ENCODE results near the gene WNT9A. TPM values are rescaled to one million over a fixed set of nuclear protein-coding genes. Genes with fewer than 3 reads are reported as not detected.

Gene WNT9A
- total and polyA plus RNA-seq, 7 experiments from 2014 or later, result 0.29 TPM; not detected in 6

DNA sequence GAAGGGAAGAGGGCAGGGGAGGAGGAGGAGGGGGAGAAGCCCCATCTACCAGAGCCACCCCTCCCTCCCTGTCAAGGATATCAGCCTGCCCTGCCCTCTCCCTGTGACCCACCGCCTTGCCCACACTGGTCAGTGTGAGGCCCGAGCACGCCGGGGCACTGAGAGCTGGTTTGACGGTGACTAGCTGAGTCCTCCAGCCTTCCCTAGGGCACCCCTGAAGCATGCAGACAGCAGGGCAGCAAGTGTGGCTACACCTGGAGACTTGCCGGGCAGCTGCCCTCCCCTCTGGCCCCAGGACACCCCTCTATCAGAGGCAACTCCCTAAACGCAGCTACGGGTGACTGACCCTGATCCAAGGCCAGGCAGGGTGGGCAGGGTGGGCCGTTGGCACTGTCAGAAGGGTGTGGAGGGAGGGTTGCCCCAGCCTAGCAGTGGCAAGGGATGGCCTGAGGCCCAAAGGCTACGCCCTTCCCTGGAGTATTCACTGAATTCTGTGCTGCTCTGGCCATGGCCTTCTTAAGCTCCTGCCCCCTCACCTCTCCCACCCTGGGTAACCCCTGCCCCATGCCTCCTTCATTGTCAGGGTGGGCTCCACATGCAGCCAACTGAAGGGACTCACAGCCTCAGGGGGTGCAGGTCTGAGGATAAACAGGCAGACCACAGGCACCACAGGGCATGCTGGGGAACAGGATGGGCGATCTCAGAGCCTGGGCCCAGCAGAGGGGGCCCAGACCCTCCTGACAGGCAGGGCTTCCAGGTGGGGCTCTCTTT, 19.6 kb downstream of the WNT9A start:
- CTCF ChIA-PET, result no interaction called here
- POLR2A ChIA-PET, result interaction anchor here (0.8 kb wide), 1 partner anchor 48 kb away, joined by 3 read pairs; no protein-coding TSS in a partner anchor
- Histone ChIP-seq H3K4me3 (ENCODE audit: low read length) (no peak overlapping the region), H3K36me3 (ENCODE audit: control insufficient read depth in 2 of 3, insufficient read depth in 3 of 3, low read length in 3 of 3) (no peaks in the 10 kb centered on the region), H3K27ac (ENCODE audit: low read depth, low read length) (no peak overlapping the region), H3K4me1 (ENCODE audit: control insufficient read depth in 2 of 2, insufficient read depth in 2 of 2, low read length in 2 of 2) (no peaks in the 10 kb centered on the region), H3K27me3 (ENCODE audit: control insufficient read depth in 2 of 2, insufficient read depth in 2 of 2, low read length in 2 of 2) (no peaks in the 10 kb centered on the region), H3K9me3 (ENCODE audit: control insufficient read depth in 2 of 3, low read length in 3 of 3) (no peaks in the 10 kb centered on the region)
- DNase-seq (no peak), ATAC-seq (no peak)
- H3K27me3 Mint-ChIP-seq, result peaks cover 0 to 6% (median 0%) of the 10 kb centered on the region in 5 donors
- H3K27ac Mint-ChIP-seq, result peak overlapping the region in 2 of 9 donors; percentile 46 to 78
- intact Hi-C loops (cut with micrococcal nuclease), result no loop called here
- peaks cover 0 to 20% (median 15%) of the 10 kb centered on the region in 7 donors for H3K4me1 Mint-ChIP-seq
- H3K4me3 Mint-ChIP-seq, result no peak overlapping the region
- no peaks in the 10 kb centered on the region for H3K36me3 Mint-ChIP-seq
- no peaks in the 10 kb centered on the region for H3K9me3 Mint-ChIP-seq

DNA sequence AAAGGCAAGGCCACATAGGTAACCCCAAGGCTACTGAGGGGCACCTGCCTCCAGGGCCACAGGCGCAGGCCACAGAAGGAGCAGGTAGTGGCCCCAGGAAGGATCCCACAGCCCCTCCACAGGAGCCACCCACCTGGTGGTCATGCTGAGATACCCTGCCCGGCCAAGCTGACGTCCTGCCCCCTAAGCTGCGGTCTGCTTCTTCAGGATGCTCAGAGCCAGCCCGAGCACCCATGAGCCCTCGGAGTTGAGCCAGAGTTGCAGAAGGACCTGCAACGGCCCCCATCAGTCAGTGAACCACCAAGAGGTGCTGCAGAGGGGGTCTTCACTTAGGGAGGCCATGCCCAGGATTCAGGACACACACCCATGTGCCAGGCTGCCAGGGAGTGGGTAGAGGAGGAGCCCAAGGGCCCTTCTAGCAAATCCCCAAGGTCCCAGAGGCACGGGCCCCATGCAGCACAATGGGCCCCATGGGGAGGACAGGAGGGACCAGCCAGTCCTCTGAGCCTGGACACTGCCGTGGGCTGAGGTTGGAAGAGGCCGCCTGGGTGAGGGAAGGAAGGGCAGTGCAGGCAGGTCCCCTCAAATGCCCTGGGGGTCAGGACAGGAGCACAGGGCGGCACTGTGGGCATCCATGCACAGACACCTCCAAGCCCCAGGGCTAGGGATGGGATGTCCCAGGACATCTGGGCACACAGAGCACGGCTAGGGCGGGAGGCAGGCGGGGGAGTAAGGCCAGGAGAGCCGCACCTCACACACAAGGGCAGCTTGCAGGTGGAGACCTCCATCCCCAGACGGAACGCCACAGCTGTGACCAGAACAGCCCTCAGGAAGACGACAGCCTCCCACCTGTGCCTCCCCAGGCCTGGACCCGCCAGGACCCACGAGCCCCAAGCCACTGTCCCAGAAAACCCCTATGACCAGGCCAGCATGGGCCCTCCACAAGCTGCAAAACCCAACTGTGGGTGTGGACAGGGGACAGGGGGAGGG, 20.5 kb downstream of the WNT9A start:
- Mint-ChIP-seq H3K27me3 (no peaks in the 10 kb centered on the region), H3K4me3 (no peak overlapping the region), H3K27ac (no peak overlapping the region), H3K9me3 (no peaks in the 10 kb centered on the region), H3K4me1 (peaks cover 0 to 13% (median 11%) of the 10 kb centered on the region in 7 donors), H3K36me3 (no peaks in the 10 kb centered on the region)
- ChIA-PET CTCF (no interaction called here), POLR2A (interaction anchor here (0.8 kb wide), 1 partner anchor 47 kb away, joined by 3 read pairs; no protein-coding TSS in a partner anchor)
- Histone ChIP-seq H3K9me3 (ENCODE audit: control insufficient read depth in 2 of 3, low read length in 3 of 3) (no peaks in the 10 kb centered on the region), H3K27me3 (ENCODE audit: control insufficient read depth in 2 of 2, insufficient read depth in 2 of 2, low read length in 2 of 2) (no peaks in the 10 kb centered on the region), H3K27ac (ENCODE audit: low read depth, low read length) (no peak overlapping the region), H3K36me3 (ENCODE audit: control insufficient read depth in 2 of 3, insufficient read depth in 3 of 3, low read length in 3 of 3) (no peaks in the 10 kb centered on the region), H3K4me1 (ENCODE audit: control insufficient read depth in 2 of 2, insufficient read depth in 2 of 2, low read length in 2 of 2) (no peaks in the 10 kb centered on the region), H3K4me3 (ENCODE audit: low read length) (no peak overlapping the region)
- ATAC-seq (no peak), DNase-seq (no peak)
- intact Hi-C loops (cut with micrococcal nuclease), result no loop called here

DNA sequence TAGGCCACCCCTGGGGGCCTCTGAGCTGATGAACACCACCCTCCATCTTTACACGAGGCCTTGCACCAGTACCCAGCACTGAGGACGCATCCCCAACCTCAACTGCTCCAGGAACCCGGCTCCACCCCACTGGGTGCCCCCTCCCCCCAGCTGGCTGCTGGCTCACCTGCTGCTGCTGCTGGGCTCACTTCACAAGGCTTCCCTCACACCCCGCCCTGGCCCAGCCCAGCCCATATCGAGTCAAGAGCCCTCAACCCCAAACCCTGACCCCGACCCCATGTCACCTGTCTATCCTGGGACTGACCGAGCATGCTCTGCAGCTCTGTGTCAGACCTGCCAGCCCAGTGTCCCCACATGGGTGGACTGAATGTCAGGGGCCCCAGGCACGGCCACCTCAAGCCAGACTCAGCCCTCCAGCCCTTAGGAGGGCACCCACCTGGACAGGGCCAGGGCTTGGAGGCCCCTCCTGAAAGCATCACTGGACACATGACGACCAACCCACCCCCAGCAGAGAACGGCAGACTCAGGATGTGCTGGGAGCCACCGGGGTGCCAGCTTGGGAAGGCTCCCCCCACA, 21.4 kb downstream of the WNT9A start:
- Histone ChIP-seq H3K27ac (ENCODE audit: low read depth, low read length) (no peak overlapping the region), H3K4me3 (ENCODE audit: low read length) (no peak overlapping the region), H3K27me3 (ENCODE audit: control insufficient read depth in 2 of 2, insufficient read depth in 2 of 2, low read length in 2 of 2) (no peaks in the 10 kb centered on the region), H3K9me3 (ENCODE audit: control insufficient read depth in 2 of 3, low read length in 3 of 3) (no peaks in the 10 kb centered on the region), H3K4me1 (ENCODE audit: control insufficient read depth in 2 of 2, insufficient read depth in 2 of 2, low read length in 2 of 2) (no peaks in the 10 kb centered on the region), H3K36me3 (ENCODE audit: control insufficient read depth in 2 of 3, insufficient read depth in 3 of 3, low read length in 3 of 3) (no peaks in the 10 kb centered on the region)
- POLR2A ChIA-PET, result no interaction called here
- intact Hi-C loops (cut with micrococcal nuclease), result no loop called here
- no peak for DNase-seq
- no peaks in the 10 kb centered on the region for H3K27me3 Mint-ChIP-seq
- H3K4me3 Mint-ChIP-seq, result peak overlapping the region in 1 of 10 donors; percentile 23
- no peaks in the 10 kb centered on the region for H3K36me3 Mint-ChIP-seq
- H3K9me3 Mint-ChIP-seq, result no peaks in the 10 kb centered on the region
- peaks cover 0 to 6% (median 5%) of the 10 kb centered on the region in 7 donors for H3K4me1 Mint-ChIP-seq
- ATAC-seq, result no peak
- CTCF ChIA-PET, result no interaction called here
- no peak overlapping the region for H3K27ac Mint-ChIP-seq

DNA sequence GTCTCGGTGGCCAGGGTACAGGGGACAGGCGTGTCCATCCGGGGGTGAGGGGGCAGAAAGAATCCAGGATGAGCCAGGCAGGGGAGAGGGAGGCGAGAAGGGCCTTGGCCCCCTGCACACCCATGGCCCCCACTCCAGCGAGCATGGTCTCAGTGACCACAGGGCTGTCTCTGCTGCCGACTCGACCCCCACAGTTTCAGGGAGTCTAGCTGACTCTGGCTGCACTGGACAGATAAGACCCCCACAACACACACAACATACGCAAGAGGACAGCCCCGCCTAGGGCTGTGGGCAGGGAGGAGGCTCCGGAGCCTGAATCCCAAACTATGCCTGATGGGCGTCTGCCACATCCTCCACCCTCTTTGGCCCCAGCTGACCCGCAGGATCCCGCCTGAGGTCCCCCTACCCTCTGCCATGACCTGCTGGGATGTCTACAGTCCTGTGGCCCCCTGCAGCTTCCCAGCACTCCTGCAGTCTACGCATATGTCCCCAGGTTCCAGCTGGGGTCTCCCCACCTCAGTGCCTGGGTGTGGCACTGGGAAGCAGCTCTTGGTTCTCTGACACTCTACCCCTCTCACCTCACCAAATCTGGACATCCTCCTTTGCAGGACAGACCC, 22.0 kb downstream of the WNT9A start:
- Mint-ChIP-seq H3K36me3 (no peaks in the 10 kb centered on the region), H3K27ac (no peak overlapping the region), H3K4me1 (peaks cover 0 to 2% (median 0%) of the 10 kb centered on the region in 7 donors), H3K27me3 (no peaks in the 10 kb centered on the region), H3K9me3 (no peaks in the 10 kb centered on the region), H3K4me3 (peak overlapping the region in 1 of 10 donors; percentile 23)
- Histone ChIP-seq H3K4me3 (ENCODE audit: low read length) (no peak overlapping the region), H3K27ac (ENCODE audit: low read depth, low read length) (no peak overlapping the region), H3K36me3 (ENCODE audit: control insufficient read depth in 2 of 3, insufficient read depth in 3 of 3, low read length in 3 of 3) (no peaks in the 10 kb centered on the region), H3K9me3 (ENCODE audit: control insufficient read depth in 2 of 3, low read length in 3 of 3) (no peaks in the 10 kb centered on the region), H3K27me3 (ENCODE audit: control insufficient read depth in 2 of 2, insufficient read depth in 2 of 2, low read length in 2 of 2) (no peaks in the 10 kb centered on the region), H3K4me1 (ENCODE audit: control insufficient read depth in 2 of 2, insufficient read depth in 2 of 2, low read length in 2 of 2) (no peaks in the 10 kb centered on the region)
- intact Hi-C loops (cut with micrococcal nuclease), result no loop called here
- DNase-seq (no peak), ATAC-seq (no peak)
- ChIA-PET CTCF (no interaction called here), POLR2A (no interaction called here)

- Mint-ChIP-seq H3K27ac (no peak overlapping the region), H3K36me3 (no peaks in the 10 kb centered on the region), H3K9me3 (no peaks in the 10 kb centered on the region), H3K27me3 (no peaks in the 10 kb centered on the region), H3K4me3 (no peak overlapping the region), H3K4me1 (peaks cover 0 to 2% (median 0%) of the 10 kb centered on the region in 7 donors)
- POLR2A ChIA-PET, result no interaction called here
- H3K36me3 ChIP-seq (ENCODE audit: control insufficient read depth in 2 of 3, insufficient read depth in 3 of 3, low read length in 3 of 3), result no peaks in the 10 kb centered on the region
- H3K27ac ChIP-seq (ENCODE audit: low read depth, low read length), result no peak overlapping the region
- ATAC-seq, result no peak
- no peaks in the 10 kb centered on the region for H3K9me3 ChIP-seq (ENCODE audit: control insufficient read depth in 2 of 3, low read length in 3 of 3)
- CTCF ChIA-PET, result no interaction called here
- H3K4me1 ChIP-seq (ENCODE audit: control insufficient read depth in 2 of 2, insufficient read depth in 2 of 2, low read length in 2 of 2), result no peaks in the 10 kb centered on the region
- DNase-seq, result no peak
- no peak overlapping the region for H3K4me3 ChIP-seq (ENCODE audit: low read length)
- intact Hi-C loops (cut with micrococcal nuclease), result no loop called here
- H3K27me3 ChIP-seq (ENCODE audit: control insufficient read depth in 2 of 2, insufficient read depth in 2 of 2, low read length in 2 of 2), result no peaks in the 10 kb centered on the region
Observed at GRCh38 chr1:227924833-227925574, 22.7 kb downstream of the WNT9A start.

Data from naive thymus-derived CD4-positive, alpha-beta T cell (primary cell).